Adrenal gland (tissue), 12 donors: Measurements from ENCODE around the gene LAMA1. TPM values are rescaled to one million over a fixed set of nuclear protein-coding genes. Genes with fewer than 3 reads are reported as not detected.

ENCODE experiments used
- DNase-seq, 7 donors: peaks; one replicate each; pipeline ENCODE4 v3.0.0-alpha.2; 2019 to 2020
- H3K27ac ChIP-seq, 5 donors: fragments of 200-600 bp; sonication (generic) in 4 of 5; 1 replicate in 3 of 5; 2 replicates in 2 of 5; pipeline versions ENCODE4 v1.5.1 to v1.8.0; 2016 to 2020; ENCODE audit warnings: mild to moderate bottlenecking in 1 of 5
- H3K27me3 ChIP-seq: fragments of 200-600 bp; 2 replicates; pipeline ENCODE4 v1.8.0; 2021
- H3K36me3 ChIP-seq, 2 donors: fragments of 200-600 bp; replicated peaks in 1 of 2; 1 replicate in 1 of 2; 2 replicates in 1 of 2; pipeline versions ENCODE4 v1.5.1 to v1.8.0; 2018 to 2022
- H3K4me1 ChIP-seq, 2 donors: fragments of 200-600 bp; replicated peaks in 1 of 2; 1 replicate in 1 of 2; 2 replicates in 1 of 2; pipeline versions ENCODE4 v1.5.1 to v1.8.0; 2018 to 2021
- H3K4me3 ChIP-seq, 4 donors: fragments of 200-600 bp; sonication (generic) in 3 of 4; one replicate each; pipeline ENCODE4 v1.5.1; 2016 to 2018
- H3K9me3 ChIP-seq, 3 donors: fragments of 200-600 bp; sonication (generic) in 1 of 3; replicated peaks in 1 of 3; 1 replicate in 2 of 3; 2 replicates in 1 of 3; pipeline versions ENCODE4 v1.5.1 to v1.8.0; 2016 to 2021
- POLR2A ChIP-seq, 2 donors: fragments of 450-650 bp; IDR thresholded peaks; one replicate each; pipeline ENCODE4 v1.6.1; 2017; ENCODE audit warnings: antibody characterized with exemption in 2 of 2, mild to moderate bottlenecking in 2 of 2, moderate library complexity in 1 of 2
- WGBS, 4 donors: extraction: QIAGEN DNeasy Blood & Tissue Kit in 2 of 4; methylation state at CpG; one replicate each; pipeline versions ENCODE4 v1.1.5 to v1.1.7; 2013 to 2017; 5-methylcytosine and 5-hydroxymethylcytosine counted together
- intact Hi-C, 2 donors: fragments of 100-400 bp; cut with DNase I; formaldehyde crosslinking; loops; one replicate each; pipeline versions ENCODE4 v1.14.1 to v1.15.0; 2022 to 2023
- polyA plus RNA-seq, 3 donors: library from polyadenylated mRNA; stranded (reverse); fragments of 200-250 nt in 2 of 3; fragments of 350-450 nt in 1 of 3; fragmentation: Illumina TruSeq in 1 of 3; extraction: RNeasy Lipid Tissue Mini Kit (QIAGEN cat#74804) in 1 of 3; gene quantifications; one replicate each; pipeline ENCODE4 v1.2.3, GENCODE V29; 2013 to 2014
- total RNA-seq, 9 donors: library from RNA; depleted of rRNA in 4 of 9; stranded (reverse); fragments of >200 nt in 4 of 9; fragments of 120-200 nt in 1 of 9; fragmentation: NEBNext Ultra II Directional in 1 of 9; extraction: Animal tissue kit (Norgen Biotek cat#: 25700) in 1 of 9; gene quantifications; one replicate each; pipeline versions ENCODE4 v1.1.0 to v1.2.4, GENCODE V29; 2013 to 2023
- TF ChIP-seq, protein P1 (sequence below), 6 experiments: fragments of 450-650 bp in 4 of 6; fragments of 200-600 bp in 2 of 6; sonication (generic) in 1 of 6; IDR thresholded peaks; 1 replicate in 5 of 6; 2 replicates in 1 of 6; pipeline versions ENCODE4 v1.5.1 to v1.8.0; 2016 to 2021; ENCODE audit warnings: antibody characterized with exemption in 6 of 6, mild to moderate bottlenecking in 2 of 6, moderate library complexity in 1 of 6
- donor health status: healthy with polysubstance abuse.
- donor health status: Bipolar disorder and iron deficiency.
- donor health status: DM: yes; HTN: yes; CAD: no.
- donor health status: DM: no; HTN: no; CAD: no.
- donor health status: DM: no; HTN: no; CAD: no.
- donor health status: DM: yes; HTN: yes; CAD: no.

LAMA1 gene
- total and polyA plus RNA-seq, 12 donors: 0.07 to 0.55 (median 0.17) TPM

DNA sequence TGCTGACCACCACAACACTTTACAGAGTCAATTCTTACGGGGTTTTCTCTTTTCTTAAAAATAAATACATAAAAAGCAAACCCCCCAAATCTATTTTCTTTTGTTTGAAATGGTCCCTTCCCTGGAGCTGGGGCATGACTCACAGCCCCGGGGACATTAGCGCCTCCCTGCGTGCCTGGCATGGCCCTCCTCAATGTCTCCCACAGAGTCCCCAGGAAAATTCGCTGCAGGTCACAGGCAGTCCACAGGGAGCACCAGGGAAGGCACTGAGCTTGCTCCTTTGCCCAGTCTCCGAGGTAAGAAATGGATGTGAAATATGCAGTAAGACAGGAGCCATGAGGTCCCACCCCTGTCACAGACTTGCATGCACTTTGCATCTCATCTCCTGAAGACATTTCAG is 142.5 kb downstream of the LAMA1 start:
- no peak overlapping the region for H3K4me3 ChIP-seq
- H3K4me1 ChIP-seq: no peaks in the 10 kb centered on the region
- TF ChIP-seq POLR2A (IDR thresholded peaks at IDR 0.05): no peak
- TF ChIP-seq, protein P1, sequence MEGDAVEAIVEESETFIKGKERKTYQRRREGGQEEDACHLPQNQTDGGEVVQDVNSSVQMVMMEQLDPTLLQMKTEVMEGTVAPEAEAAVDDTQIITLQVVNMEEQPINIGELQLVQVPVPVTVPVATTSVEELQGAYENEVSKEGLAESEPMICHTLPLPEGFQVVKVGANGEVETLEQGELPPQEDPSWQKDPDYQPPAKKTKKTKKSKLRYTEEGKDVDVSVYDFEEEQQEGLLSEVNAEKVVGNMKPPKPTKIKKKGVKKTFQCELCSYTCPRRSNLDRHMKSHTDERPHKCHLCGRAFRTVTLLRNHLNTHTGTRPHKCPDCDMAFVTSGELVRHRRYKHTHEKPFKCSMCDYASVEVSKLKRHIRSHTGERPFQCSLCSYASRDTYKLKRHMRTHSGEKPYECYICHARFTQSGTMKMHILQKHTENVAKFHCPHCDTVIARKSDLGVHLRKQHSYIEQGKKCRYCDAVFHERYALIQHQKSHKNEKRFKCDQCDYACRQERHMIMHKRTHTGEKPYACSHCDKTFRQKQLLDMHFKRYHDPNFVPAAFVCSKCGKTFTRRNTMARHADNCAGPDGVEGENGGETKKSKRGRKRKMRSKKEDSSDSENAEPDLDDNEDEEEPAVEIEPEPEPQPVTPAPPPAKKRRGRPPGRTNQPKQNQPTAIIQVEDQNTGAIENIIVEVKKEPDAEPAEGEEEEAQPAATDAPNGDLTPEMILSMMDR (IDR thresholded peaks at IDR 0.05): no peak
- DNase-seq: no peak
- H3K9me3 ChIP-seq: no peaks in the 10 kb centered on the region
- no peaks in the 10 kb centered on the region for H3K36me3 ChIP-seq
- H3K27ac ChIP-seq: no peak overlapping the region
- intact Hi-C loops: no loop called here
- H3K27me3 ChIP-seq: no peaks in the 10 kb centered on the region
- WGBS, 4 donors: 87 to 94% (median 88%) methylated on average over 6 of the region's 6 CpGs

DNA sequence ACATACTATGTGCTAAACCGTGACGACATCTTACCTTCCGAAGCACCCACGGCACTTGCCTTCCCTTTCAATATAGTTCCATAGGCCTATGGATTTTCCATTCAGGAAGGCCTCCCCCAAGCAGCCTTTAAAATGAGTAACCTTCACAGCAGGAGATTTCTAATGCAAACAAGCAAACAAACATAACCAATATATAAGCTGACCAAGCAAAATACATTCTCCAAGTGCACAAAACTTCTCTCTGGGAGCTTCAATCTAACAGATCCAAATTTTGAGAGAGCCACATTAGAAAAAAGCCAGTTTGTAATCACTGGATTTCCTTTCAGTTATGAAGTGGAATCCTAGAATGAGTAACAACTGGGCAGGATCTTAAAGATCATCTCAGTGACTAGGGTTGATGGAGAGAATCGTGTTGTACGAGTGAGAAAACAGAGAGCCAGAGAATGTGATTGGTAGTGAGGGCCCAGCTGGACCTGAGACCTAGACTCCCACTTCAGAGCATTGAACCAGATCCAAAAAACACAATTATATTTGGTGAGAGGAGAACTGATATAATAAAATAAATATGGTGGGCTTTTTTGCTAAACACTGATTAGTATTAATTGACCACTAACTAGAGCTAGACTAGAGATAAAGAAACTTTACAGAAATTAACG is 145.6 kb downstream of the LAMA1 start:
- Histone ChIP-seq H3K27me3 (no peaks in the 10 kb centered on the region), H3K27ac (no peak overlapping the region), H3K4me3 (no peak overlapping the region), H3K9me3 (no peaks in the 10 kb centered on the region), H3K4me1 (no peaks in the 10 kb centered on the region), H3K36me3 (no peaks in the 10 kb centered on the region)
- intact Hi-C loops: no loop called here
- no peak for DNase-seq
- WGBS, 4 donors: 81 to 88% (median 86%) methylated on average over 7 of the region's 7 CpGs
- no peak for TF ChIP-seq POLR2A (IDR thresholded peaks at IDR 0.05)
- TF ChIP-seq, protein P1 (IDR thresholded peaks at IDR 0.05): no peak

DNA sequence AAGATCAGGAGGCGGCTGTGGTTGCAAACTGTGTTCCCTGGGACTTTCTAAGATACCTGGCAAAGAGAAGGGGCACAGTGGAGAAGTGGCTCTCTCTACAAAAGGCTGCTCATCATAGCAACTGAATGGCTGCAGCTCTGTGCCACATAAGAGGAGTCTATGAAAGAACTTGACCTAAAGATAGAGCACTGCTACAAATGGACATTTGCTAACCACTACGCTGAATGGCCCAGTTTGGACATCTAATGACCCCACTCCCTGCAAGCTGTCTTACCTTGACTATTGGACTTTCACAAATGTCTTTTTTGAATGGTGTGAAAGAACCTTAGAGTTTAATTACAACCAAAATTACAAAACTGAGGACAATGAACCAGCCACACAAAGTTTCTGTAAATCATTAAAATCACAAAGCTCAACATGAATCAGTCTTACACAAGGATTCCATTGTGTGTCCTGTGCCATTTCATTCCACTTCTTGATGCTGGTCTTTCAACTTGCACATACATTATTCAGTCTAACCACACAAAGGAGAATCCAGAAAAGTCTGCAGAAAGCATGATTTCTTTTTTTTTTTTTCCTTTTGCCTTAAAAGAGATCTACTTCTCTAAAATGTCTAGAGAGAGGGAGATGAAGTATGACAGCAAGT is 154.0 kb downstream of the LAMA1 start:
- Histone ChIP-seq H3K4me3 (no peak overlapping the region), H3K27me3 (no peaks in the 10 kb centered on the region), H3K36me3 (no peaks in the 10 kb centered on the region), H3K9me3 (no peaks in the 10 kb centered on the region), H3K27ac (no peak overlapping the region), H3K4me1 (no peaks in the 10 kb centered on the region)
- TF ChIP-seq POLR2A (IDR thresholded peaks at IDR 0.05): no peak
- TF ChIP-seq, protein P1 (IDR thresholded peaks at IDR 0.05): no peak
- intact Hi-C loops: no loop called here
- WGBS, 4 donors: 84 to 93% (median 84%) methylated on average over 1 to 2 of the region's 2 CpGs
- DNase-seq: no peak

- WGBS, 4 donors: 76 to 93% (median 87%) methylated on average over 6 to 9 of the region's 9 CpGs
- Histone ChIP-seq H3K27me3 (no peaks in the 10 kb centered on the region), H3K9me3 (no peaks in the 10 kb centered on the region), H3K4me1 (no peaks in the 10 kb centered on the region), H3K27ac (no peak overlapping the region), H3K36me3 (no peaks in the 10 kb centered on the region), H3K4me3 (no peak overlapping the region)
- intact Hi-C loops: no loop called here
- TF ChIP-seq, protein P1 (IDR thresholded peaks at IDR 0.05): no peak
- TF ChIP-seq POLR2A (IDR thresholded peaks at IDR 0.05): no peak
- no peak for DNase-seq
These were observed 154.8 kb downstream of the LAMA1 start for GRCh38 chr18:6962571-6963451.
